ENCODE measurements around the gene HMCN2.

Gene HMCN2

DNA sequence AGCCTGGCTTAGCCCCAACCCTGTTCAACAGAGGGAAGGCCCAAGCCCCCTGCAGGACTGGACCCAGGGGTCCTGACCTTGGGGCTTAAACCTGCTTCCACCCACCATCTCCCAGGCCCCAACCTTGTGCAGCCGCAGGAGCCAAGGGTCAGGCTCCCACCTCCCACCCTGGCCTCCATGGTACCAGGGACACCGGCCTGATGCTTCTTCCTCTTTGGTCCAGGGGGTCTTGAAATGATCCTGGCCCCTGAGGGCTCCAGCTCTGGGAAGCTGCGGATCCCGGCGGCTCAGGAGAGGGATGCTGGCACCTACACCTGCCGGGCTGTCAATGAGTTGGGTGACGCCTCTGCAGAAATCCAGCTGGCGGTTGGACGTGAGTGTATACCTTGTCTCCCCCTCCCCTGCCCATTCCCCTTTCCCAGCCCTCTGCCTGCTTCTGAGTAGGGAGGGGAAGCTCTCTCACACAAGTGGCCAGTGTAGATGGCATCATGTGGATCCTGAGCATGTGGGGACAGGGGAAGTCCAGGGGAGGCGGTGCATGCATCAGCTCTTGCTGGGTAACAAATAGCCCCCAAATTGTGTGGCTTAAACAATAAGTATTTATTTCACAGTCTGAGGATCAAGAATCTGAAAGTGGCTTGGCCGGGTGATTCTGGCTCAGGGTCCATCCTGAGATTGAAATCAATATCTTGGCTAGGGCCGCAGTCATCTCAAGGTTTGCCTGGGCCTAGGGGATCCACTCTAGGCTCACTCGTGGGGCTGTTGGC, 44.3 kb downstream of the HMCN2 start:
- no peak for DNase-seq

DNA sequence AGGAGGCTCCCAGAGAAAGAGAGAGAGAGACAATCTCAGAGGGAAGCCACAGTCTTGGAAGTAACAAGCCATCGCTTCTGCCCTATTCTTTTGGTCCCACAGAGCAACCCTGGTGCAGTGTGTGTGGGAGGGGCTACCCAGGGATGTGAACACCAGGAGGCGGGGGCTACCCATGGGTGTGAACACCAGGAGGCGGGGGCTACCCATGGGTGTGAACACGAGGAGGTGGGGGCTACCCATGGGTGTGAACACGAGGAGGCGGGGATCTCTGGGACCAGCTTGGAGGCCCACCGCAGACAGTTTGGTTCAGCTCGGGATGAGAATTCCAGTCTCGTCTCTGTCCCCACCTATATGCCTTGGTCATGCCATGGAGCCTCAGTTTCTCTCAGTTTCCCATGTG, 44.9 kb downstream of the HMCN2 start:
- no peak for DNase-seq

DNA sequence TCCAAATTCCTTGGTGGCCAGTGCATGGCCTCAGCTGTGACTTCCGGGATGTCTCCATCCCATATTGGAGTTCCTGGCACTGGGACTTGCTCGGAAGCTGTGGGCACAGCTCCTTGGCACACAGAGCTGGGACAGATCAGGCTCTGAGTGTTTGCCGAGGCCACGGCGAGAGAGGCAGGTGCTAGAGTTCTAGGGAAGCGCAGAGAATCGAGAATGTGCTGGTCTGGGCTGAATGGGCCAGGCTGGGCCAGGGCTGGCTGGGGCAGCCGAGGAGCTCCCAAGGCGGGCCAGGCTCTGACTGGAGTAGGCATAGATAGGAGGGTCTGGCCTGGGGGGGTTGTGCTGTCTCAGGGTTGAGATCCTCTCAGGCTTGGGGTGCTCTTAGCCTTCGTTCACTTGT, 45.4 kb downstream of the HMCN2 start:
- DNase-seq: no peak

DNA sequence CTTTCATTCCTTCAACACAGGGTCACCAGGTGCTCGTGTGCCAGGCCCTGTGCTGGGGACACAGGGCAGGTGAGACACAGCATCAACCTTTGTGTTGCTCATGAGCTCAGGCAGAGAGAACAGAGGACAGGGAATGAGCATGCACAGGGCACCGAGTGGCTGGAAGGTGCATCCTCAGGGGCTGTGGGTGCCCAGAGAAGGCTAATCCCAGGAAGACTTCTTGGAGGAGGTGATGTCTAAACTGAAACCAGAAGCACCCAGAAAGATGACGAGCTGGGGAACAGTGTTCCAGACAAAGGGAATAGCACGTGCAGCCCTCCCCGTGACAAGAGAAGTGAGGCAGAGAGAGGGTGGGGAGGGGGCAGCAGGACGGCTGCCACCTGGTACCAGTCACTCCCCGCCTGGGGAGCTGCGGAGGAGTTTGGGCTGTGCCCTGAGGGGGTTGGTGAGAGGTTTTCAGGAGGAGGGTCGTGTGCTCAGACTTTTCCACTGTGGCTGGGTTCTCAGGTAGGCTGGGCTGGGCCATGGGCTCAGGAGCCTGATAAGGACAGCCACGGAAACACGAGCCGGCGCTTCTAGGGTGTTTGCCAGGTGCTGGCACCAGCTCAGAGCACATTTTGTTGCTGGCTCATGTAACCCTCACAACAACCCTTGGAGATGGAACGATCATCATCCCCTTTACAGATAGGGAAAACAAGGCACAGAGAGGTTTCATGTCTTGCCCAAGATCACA, 46.0 kb downstream of the HMCN2 start:
- DNase-seq: no peak

DNA sequence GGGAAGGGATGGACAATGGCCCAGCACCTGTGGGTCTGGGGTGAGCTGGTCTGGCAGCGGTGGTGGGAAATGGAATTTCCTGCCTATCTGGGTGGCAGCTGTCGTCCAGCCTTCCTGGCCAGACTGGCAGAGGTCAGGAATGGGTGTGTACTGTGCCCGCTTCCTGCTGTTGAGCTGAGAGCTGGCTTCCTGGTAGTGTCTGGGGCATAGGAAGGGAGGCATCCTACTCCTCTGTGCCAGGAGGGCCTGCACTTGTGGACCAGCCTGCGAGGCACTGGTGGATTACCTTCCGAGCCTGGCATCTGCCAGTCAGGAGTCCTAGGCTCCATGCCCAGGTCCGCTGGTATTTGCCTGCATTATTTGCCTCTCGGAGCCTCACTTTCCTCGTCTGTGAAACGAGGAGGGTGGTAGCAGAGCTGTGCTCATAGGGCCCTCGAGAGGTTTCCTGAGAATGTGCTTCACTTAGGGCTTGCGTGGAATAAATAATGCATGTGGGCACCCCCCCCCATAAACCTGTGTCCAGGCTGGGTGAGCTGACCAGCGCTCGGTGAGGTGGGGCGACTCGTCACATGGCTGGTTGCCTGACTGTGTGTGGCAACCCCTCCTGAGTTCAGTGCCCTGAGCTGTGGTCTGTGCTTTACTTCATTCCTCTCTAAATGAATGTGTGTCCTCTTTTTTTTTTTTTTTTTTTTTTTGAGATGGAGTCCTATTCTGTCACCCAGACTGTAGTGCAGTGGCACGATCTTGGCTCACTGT, 47.7 kb downstream of the HMCN2 start:
- DNase-seq: no peak

DNA sequence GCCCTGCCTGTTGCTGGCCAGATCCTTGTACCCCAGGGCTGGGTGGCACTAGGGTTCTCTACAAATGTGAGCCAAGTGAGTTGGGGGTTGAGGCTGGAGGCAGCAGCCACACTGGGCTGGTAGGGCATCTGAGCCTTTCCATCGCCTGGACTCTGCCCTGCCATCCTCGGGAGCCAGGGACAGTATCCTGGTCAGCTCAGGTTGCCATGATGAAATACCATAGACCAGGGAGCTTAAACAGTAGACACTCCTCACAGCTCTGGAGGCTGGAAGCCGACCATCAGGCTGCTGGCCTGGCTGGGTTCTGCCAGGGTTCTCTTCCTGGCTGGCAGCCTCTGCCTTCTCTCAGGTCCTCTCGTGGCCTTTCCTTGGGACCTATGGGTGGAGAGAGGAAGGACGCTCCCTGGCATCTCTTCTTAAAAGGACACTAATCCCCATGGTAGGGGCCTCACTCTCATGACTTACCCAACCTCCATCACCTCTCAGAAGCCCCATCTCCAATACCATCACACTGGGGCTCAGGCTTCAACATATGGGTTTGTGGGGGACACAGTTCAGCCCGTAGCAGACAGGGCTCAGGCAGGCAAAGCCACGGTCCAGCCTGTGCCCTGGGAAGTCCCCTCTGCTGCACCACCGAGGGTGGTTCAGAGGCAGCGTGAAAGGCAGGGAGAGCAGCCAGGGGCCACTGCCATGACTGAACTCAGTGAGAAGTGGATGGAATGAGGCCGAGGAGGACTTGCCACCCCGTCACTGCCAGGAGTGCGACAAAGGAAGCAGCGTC, 50.1 kb downstream of the HMCN2 start:
- no peak for DNase-seq

DNA sequence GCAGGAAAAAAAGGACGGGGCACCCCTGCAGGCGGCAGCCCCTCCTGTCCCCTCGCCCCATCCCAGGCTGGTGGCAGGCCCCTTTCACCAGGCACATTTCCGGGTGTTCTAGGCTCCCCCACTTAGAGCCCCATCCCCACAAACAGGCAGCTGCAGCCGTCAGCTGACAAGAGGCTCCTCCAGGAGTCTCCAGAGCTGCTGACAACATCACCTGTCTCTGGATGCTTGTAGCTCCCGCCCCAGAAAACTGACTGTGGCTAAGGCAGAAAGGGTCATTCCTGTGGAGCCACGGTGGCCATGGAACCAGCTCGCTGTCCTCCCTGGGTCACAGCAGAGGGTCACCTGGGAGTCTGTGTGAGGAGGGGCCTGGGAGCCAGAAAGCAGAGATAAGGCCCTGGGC, 50.9 kb downstream of the HMCN2 start:
- no peak for DNase-seq

DNA sequence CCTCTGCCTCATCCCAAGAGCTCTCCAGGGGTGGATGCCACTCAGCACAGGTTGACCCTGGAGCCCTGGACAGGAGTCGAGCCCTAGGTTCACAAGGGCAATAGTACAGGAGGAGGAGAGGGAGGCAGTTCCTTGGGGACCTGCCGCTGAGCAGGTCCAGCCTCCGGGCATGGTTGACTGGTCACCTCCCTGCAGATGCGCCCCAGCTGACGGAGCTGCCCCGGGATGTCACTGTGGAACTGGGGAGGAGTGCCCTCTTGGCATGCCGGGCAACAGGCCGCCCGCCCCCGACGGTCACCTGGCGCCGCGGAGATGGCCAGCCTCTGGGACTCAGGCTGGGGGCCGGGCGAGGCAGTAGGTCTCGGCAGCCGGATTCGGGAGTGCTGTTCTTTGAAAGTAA, 53.7 kb downstream of the HMCN2 start:
- DNase-seq: no peak

DNA sequence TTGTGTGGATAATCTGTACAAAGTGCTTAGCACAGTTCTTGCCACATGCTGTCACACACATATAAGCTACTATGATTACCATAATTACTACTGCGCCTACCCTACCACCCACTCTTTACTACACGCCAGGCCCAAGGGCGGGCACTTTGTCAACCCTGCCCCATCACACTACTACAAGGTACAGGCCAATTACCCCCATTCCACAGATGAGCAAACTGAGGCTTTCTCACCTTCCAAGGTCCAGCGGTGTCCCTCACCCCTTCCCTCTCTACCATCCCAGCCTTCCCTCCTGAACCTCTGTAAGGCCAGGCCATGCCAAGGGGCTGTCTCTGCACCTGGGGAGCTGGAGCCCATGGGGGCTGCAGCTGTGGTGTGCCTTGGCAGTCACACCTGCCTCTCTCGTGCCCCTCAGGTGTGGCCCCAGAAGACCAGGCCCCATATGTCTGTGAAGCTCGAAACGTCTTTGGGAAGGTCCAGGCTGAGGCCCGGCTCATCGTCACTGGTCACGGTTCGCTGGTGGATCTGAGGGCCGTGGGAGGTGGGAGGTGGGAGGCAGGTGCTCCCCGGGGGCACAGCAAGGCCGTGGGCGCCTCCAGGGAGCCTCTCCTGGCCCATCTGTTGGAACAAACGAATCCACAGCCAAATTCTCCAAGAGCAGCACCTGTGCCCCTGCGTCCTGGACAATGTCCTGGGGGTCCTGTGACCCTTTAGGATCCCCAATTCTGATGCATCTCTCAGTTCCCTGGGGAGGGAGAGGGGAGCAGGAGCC, 54.6 kb downstream of the HMCN2 start:
- DNase-seq: no peak

DNA sequence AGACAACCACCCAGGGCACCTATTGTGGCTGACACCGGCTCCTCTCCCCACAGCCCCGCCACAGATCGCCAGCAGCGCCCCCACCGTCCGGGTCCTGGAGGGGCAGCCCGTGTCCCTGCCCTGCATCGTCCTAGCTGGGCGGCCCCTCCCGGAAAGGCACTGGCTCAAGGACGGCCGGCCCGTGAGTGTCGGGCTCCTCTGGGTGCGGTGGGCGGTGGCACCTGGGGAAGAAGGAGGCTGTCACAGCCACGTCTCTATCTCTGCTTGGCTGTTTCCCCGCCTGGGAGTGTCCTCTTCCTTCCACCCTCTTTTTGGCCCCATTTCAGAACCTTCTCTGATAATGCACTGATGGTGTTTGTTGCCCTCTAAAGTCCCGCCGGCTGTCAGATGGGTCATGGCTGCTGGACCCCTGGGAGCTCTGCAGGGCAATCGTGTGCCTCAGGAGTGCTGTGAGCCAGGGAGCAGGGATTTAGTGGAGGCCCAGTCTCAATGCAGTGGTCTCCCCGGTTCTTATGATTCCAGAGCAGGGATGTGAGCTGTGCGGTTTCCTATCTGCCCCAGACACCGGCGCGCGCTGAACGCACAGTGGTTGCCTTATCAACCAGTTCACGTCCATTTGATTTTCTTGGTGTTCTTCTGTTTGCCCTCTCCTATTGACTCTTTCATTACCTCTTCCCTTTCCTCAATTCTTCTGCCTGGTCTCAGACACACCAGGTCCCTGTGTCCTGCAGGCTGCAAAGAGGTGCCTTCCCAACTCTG, 55.3 kb downstream of the HMCN2 start:
- no peak for DNase-seq

DNA sequence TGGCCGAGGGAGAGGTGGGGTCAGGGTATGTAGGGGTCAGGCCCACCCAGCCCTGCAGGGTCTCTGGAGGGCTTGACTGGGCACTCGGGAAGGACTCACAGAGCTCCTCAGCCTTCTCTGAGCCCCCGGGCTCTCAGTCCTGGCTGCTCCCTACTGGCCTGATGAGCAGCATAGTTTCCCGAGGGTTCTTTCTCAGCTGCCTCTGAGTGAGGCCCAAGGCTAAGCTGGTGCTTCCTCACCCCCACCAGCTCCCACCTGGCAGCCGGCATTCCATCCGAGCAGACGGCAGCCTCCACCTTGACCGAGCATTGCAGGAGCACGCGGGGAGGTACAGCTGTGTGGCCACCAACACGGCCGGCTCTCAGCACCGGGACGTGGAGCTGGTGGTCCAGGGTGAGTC, 56.0 kb downstream of the HMCN2 start:
- DNase-seq: no peak

DNA sequence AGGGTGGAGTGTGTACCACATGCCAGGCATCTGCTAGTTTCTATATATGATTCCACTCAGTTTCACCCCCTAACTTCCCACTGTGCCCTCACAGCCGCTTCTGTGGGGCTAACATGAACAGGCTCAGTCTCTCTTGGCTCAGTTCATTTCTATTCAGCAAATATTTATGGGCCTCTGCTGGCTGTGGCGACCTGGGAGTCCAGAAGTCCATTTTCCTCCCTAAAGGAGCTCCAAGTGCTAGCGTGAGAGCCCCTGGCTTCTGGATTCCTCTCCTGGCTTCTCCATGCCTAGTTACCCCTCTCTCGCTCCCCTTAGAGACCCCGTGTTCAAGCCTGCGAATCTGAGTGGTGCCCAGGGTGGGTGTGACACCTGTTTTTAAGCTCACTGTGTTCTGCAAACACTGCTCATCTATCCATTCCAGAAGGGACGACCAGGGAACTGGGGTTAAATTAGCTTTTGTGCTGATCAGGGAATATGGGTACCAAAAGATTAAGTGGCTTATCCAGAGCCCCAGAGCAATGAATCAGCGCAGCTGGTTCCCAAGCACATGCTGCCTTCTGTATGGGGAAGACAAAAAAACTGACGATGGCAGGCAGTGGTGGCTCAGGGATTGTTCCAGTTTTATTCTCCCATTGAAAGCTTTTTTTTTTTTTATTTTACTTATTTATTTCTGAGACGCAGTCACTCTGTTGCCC, 57.6 kb downstream of the HMCN2 start:
- no peak for DNase-seq

DNA sequence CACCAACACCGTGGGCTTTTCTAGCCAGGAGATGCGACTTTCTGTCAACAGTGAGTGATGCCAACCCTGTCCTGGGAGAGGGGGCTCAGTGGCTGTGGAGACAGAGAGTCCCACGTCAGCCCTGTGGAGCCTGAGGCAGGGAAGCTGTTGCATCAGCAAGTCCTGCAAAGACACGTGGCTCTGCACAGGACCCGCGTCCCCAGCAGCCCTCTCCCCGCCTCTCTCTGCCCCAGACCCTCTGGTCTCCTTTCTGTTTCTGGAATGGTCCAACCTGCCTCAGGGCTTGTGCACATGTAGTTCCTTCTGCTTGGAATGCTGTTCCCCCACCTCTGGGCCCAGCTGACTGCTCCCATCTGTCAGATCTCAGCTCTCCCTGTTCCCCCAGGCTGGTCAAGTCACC, 60.4 kb downstream of the HMCN2 start:
- no peak for DNase-seq

DNA sequence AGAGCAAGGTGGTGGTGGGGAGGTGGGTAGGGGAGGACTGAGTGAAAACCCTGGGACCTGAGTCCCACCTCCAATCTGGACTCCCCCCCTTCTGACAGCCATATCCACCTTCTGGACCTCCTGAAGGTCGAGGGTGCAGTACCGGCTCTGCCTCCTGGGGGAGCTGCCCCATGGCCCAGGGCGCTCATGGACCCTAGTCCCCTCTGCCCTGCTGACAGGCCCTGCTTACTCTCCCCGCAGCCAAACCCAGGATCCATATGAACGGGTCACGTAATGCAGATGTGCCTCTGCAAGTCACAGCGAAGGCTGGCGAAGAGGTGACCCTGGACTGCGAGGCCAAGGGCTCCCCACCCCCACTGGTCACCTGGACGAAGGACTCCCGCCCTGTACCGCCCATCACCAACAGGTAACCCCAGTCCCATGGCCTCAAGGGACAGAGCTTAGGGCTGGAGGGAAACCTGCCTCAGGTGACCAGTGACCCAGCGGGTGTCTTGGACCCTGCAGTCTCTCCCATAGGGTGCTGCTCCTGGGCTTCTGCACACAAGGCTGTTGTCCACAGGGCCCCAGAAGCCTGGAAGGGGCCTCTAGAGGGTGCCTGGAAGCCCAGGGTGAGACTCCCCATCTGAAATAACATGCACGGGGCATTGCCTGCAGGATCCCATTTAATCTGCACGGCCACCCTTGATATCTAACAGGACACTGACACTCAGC, 61.7 kb downstream of the HMCN2 start:
- peak in 1 of 2 donors; percentile 9 for DNase-seq

DNA sequence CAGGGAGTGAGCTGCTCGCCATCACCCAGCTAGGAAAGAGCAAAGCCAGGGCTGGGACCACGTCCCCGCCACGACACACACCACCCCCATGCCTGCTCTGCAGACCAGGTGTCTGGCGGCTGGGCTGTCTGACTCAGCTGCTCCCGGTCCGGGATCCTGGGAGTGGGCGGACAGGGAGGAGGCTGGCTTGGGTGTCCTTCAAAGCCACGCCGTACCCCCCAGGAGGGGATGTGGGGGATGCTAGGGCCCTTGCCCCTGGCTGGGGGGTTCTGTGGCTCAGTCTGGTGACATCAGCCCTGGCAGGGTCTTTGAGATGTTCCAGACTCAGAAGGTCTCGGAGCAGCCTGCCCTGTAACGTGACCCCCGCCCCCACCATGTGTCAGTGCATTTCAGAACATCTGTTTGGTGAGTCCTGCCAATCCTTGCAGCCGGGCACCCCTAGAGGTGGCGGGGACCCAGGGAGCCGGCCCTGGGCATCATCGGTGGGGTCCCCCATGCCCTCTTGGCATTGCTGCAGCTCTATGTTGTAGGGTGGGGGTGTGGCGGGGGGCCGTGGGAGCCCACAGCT, 62.3 kb downstream of the HMCN2 start:
- DNase-seq: no peak

DNA sequence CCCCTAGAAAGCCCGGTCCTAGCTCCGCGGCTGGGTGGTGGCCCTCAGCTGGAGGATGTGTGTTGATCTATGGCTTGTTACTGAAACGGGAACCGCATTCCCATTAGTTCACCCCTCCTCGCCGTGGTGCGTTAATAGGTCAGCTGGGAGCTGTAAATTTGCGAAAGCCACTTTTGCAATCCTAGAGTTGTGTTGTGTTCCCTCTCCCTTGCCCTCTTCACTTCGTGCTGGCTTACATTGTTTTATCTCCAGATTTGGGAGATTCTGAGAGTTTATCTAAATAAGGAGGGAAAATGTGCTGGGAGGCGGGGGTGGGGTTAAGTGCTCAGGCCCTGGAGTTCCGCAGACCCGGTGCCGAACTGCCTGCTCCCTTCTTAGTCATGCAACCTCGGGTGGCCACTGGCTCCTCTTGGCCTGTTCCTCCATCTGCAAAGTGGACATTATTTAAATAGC, 62.8 kb downstream of the HMCN2 start:
- no peak for DNase-seq

DNA sequence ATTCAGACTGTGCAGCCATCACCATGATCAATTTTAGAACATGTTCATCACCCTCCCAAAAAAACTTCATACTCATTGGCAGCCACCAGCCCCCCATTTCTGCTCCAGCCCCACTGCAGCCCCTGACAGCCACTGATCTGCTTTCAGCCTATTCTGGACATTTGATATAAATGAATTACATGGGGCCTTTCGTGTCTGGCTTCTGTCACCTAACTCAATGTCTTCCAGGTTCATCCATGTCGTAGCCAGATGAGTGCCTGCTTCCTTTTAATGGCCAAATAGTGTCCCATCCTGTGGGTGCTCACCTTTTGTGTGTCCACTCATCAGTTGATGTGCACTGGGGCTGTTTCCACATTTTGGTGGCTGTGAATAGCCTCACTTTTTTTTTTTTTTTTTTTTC, 63.5 kb downstream of the HMCN2 start:
- no peak for DNase-seq

DNA sequence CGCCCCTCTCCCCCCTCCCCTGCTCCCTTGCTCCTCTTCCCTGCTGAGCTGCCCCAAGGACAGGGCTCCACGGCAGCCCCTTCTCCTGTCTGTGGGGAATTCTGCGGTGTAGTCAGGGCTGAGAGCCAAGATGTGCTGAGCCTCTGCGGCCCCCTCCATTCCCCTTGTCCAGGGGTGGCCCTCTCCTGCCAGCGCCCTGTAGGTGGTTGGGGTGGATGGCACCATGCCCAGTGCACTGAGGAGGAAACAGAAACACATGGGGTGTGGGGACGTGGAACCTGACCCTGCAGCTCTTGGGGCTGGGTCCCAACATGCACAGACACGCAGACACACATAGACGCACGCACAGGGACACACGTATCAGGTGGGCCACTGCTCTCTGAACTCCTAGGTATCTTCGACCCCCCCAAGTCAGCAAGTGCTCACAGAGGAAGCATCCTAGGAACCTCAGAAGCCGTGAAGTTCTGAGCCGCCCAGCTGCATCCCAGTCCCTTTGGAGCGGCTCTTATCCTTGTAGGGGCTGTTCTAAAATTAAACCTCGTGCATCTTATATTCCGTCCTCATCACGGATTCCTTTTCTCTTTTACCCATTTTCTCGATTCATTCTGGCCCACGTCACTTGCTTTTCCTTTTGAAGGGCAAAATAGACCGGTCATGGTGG, 64.8 kb downstream of the HMCN2 start:
- no peak for DNase-seq

DNA sequence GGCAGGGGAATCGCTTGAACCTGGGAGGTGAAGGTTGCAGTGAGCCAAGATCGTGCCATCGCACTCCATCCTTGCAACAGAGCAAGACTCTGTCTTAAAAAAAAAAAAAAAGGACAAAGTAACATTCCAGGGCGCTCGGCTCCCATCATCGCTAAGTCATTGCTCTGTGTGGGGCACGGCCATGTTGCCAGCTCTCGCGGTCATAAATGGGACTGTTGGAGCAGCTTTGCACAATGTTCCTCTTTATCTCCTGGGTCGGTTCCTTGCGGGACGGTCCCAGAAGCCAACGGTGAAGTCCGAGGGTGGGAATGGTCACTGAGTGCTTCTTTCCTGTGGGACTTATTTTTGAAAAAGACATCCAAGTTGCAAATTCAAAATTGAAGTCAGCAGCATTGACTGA, 65.5 kb downstream of the HMCN2 start:
- no peak for DNase-seq
